Lower lobe of right lung (tissue), 2 donors: Measurements from ENCODE around the gene SMCO3. TPM values are rescaled to one million over a fixed set of nuclear protein-coding genes. Genes with fewer than 3 reads are reported as not detected.

Source experiments
- ATAC-seq, 2 donors: fragments of 200-7000 bp; cut with Tn5 transposase; one replicate each; pipeline ENCODE4 v1.9.1; 2020 to 2022; ENCODE audit warnings: mild to moderate bottlenecking in 2 of 2, moderate library complexity in 2 of 2
- DNase-seq: peaks from one replicate; pipeline ENCODE4 v3.0.0-alpha.2; 2020
- H3K27ac ChIP-seq: fragments of 200-600 bp; one replicate; pipeline ENCODE4 v1.8.0; 2022
- H3K27me3 ChIP-seq: fragments of 200-600 bp; one replicate; pipeline ENCODE4 v1.8.0; 2022; ENCODE audit warnings: low read depth
- H3K36me3 ChIP-seq: fragments of 200-600 bp; one replicate; pipeline ENCODE4 v1.8.0; 2022; ENCODE audit warnings: mild to moderate bottlenecking
- H3K4me1 ChIP-seq: fragments of 200-600 bp; one replicate; pipeline ENCODE4 v1.8.0; 2022
- H3K4me3 ChIP-seq: fragments of 200-600 bp; one replicate; pipeline ENCODE4 v1.8.0; 2022; ENCODE audit warnings: mild to moderate bottlenecking
- H3K9me3 ChIP-seq: fragments of 200-600 bp; one replicate; pipeline ENCODE4 v1.8.0; 2022
- intact Hi-C: fragments of 100-400 bp; cut with DNase I; formaldehyde crosslinking; loops from one replicate; pipeline ENCODE4 v1.11.0; 2022
- long read RNA-seq: library from polyadenylated mRNA; unstranded; transcript quantifications from one replicate; pipeline ENCODE4 v2.0.0, GENCODE V29; 2021
- total RNA-seq: library from RNA; stranded (reverse); fragmentation: NEBNext Ultra II Directional; extraction: Animal tissue kit (Norgen Biotek cat#: 25700); gene quantifications from one replicate; pipeline ENCODE4 v1.2.1, GENCODE V29; 2021
- TF ChIP-seq, protein P1 (sequence below): fragments of 200-600 bp; IDR thresholded peaks from one replicate; pipeline ENCODE4 v1.8.0; 2022; ENCODE audit warnings: antibody characterized with exemption, mild to moderate bottlenecking
- donor health status: DM: no; HTN: yes; CAD: no; lungs with severe emphysema.

Gene SMCO3
- 0.68 TPM for total RNA-seq
- long read RNA-seq, partial matches to known transcripts, result 0 of 1 reads
- long read RNA-seq, other reads (novel, unspliced or antisense), result 0 of 1 reads

DNA sequence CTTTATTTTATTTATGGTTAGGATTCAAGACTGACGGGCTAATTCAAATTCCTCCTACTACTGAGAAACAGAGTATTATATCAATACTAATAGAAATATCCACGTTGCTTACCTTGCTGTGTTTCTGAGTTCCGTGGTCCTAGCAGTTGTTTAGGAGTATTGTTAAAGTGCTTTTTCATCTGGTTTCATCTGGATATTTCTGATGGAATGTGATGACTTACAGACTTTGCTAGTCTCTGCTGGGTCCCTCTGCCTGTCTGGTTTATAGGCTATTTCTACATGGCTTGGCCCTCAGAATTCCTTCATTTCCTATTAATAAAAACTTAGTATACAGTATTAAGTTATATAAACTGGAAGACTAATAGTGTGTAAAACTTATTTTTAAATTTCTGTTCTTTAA lies at the start of gene SMCO3:
Gene SMCO3, minus strand, starts transcription at position 169 of the 400 bp plus-strand sequence. CDS start 7,502 bp downstream, outside the sequence.
- peaks cover 11% of the 10 kb centered on the region for H3K4me1 ChIP-seq
- intact Hi-C loops, result no loop called here
- TF ChIP-seq, protein P1, sequence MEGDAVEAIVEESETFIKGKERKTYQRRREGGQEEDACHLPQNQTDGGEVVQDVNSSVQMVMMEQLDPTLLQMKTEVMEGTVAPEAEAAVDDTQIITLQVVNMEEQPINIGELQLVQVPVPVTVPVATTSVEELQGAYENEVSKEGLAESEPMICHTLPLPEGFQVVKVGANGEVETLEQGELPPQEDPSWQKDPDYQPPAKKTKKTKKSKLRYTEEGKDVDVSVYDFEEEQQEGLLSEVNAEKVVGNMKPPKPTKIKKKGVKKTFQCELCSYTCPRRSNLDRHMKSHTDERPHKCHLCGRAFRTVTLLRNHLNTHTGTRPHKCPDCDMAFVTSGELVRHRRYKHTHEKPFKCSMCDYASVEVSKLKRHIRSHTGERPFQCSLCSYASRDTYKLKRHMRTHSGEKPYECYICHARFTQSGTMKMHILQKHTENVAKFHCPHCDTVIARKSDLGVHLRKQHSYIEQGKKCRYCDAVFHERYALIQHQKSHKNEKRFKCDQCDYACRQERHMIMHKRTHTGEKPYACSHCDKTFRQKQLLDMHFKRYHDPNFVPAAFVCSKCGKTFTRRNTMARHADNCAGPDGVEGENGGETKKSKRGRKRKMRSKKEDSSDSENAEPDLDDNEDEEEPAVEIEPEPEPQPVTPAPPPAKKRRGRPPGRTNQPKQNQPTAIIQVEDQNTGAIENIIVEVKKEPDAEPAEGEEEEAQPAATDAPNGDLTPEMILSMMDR, result no peak
- H3K27ac ChIP-seq, result no peak within 1 kb of the TSS
- DNase-seq, result no peak
- H3K4me3 ChIP-seq, result peak within 1 kb of the TSS; percentile 12
- H3K9me3 ChIP-seq, result no peaks in the 10 kb centered on the region
- H3K36me3 ChIP-seq, result no peaks in the 10 kb centered on the region
- ATAC-seq, result no peak
- no peaks in the 10 kb centered on the region for H3K27me3 ChIP-seq

- H3K9me3 ChIP-seq, result peaks cover 12% of the 10 kb centered on the region
- no peaks in the 10 kb centered on the region for H3K4me1 ChIP-seq
- DNase-seq (no peak), ATAC-seq (no peak)
- no peaks in the 10 kb centered on the region for H3K36me3 ChIP-seq
- no peak overlapping the region for H3K27ac ChIP-seq
- TF ChIP-seq, protein P1, result no peak
- no peaks in the 10 kb centered on the region for H3K27me3 ChIP-seq
- H3K4me3 ChIP-seq, result no peak overlapping the region
- intact Hi-C loops, result no loop called here
Measured at GRCh38 chr12:14860490-14860889, 46.5 kb upstream of the SMCO3 start.

DNA sequence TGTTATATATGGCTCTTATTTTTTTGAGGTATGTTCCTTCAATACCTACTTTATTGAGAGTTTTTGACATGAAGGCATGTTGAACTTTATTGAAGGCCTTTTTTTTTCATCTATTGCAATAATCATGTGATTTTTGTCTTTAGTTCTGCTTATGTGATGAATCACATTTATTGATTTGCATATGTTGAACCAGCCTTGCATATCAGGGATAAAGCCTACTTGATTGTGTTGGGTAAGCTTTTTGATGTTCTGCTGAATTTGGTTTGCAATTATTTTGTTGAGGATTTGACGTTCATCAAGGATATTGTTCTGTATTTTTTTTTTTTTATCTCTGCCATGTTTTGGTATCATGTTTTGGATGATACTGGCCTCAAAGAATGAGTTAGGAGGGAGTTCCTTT lies 44.5 kb upstream of the SMCO3 start:
- Histone ChIP-seq H3K9me3 (peaks cover 12% of the 10 kb centered on the region), H3K4me3 (no peak overlapping the region), H3K27ac (no peak overlapping the region), H3K27me3 (no peaks in the 10 kb centered on the region), H3K4me1 (no peaks in the 10 kb centered on the region), H3K36me3 (no peaks in the 10 kb centered on the region)
- no peak for ATAC-seq
- TF ChIP-seq, protein P1, result no peak
- intact Hi-C loops, result no loop called here
- no peak for DNase-seq

- intact Hi-C loops, result no loop called here
- H3K4me1 ChIP-seq, result no peaks in the 10 kb centered on the region
- no peaks in the 10 kb centered on the region for H3K36me3 ChIP-seq
- no peak overlapping the region for H3K27ac ChIP-seq
- H3K27me3 ChIP-seq, result no peaks in the 10 kb centered on the region
- ATAC-seq, result no peak
- TF ChIP-seq, protein P1, result no peak
- H3K4me3 ChIP-seq, result no peak overlapping the region
- DNase-seq, result no peak
- H3K9me3 ChIP-seq, result peaks cover 1% of the 10 kb centered on the region
Measured at GRCh38 chr12:14854586-14855183, 40.7 kb upstream of the SMCO3 start.

- Histone ChIP-seq H3K27me3 (no peaks in the 10 kb centered on the region), H3K36me3 (no peaks in the 10 kb centered on the region), H3K9me3 (no peaks in the 10 kb centered on the region), H3K4me3 (no peak overlapping the region), H3K27ac (no peak overlapping the region), H3K4me1 (no peaks in the 10 kb centered on the region)
- intact Hi-C loops, result no loop called here
- ATAC-seq (no peak), DNase-seq (no peak)
- TF ChIP-seq, protein P1, result no peak
Measured at GRCh38 chr12:14853961-14854360, 40.0 kb upstream of the SMCO3 start.
